PC-9 (cell line): ENCODE measurements around the gene SEMA5A.

Experiments
- EZH2 ChIP-seq: fragments of 200-600 bp; sonication (generic); IDR thresholded peaks from 2 replicates; pipeline ENCODE4 v1.8.0; 2017; ENCODE audit warnings: antibody characterized with exemption, low read depth
- TF ChIP-seq, protein P1 (sequence below): fragments of 200-600 bp; sonication (generic); conservative IDR thresholded peaks from 2 replicates; pipeline ENCODE4 v1.6.1; 2017; ENCODE audit warnings: mixed run types, antibody characterized with exemption, mild to moderate bottlenecking, moderate library complexity

- TF ChIP-seq, protein P1, sequence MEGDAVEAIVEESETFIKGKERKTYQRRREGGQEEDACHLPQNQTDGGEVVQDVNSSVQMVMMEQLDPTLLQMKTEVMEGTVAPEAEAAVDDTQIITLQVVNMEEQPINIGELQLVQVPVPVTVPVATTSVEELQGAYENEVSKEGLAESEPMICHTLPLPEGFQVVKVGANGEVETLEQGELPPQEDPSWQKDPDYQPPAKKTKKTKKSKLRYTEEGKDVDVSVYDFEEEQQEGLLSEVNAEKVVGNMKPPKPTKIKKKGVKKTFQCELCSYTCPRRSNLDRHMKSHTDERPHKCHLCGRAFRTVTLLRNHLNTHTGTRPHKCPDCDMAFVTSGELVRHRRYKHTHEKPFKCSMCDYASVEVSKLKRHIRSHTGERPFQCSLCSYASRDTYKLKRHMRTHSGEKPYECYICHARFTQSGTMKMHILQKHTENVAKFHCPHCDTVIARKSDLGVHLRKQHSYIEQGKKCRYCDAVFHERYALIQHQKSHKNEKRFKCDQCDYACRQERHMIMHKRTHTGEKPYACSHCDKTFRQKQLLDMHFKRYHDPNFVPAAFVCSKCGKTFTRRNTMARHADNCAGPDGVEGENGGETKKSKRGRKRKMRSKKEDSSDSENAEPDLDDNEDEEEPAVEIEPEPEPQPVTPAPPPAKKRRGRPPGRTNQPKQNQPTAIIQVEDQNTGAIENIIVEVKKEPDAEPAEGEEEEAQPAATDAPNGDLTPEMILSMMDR: no peak
- TF ChIP-seq EZH2: no peak
Observed at GRCh38 chr5:9534881-9535517, 10.9 kb downstream of the SEMA5A start.
